ENCODE measurements around the gene CEMIP. TPM values are rescaled to one million over a fixed set of nuclear protein-coding genes. Genes with fewer than 3 reads are reported as not detected.
A peak's percentile ranks its signal among the peaks of the same experiment; 100 is the strongest.

Gene CEMIP
- polyA plus RNA-seq, 1 experiment = 725 TPM

DNA sequence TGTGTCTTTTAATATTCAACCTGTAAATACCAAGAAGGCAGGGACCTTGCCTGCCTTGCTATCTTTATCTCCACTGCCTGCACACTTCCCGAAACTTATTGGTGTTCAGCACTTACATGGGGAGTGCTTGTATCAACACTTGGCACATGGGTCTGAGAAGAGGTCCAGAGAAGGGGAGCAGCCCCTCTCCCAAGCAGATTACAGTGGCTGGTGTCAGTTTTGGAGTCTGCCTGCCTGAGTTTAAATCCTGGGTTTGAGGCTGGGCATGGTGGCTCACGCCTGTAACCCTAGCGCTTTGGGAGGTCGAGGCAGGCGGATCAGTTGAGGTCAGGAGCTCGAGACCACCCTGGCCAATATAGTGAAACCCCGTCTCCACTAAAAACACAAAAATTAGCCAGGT is 190.1 kb downstream of the CEMIP start:
- Histone ChIP-seq H3K4me3 (ENCODE audit: low read depth, low read length) (no peak overlapping the region), H3K27me3 (ENCODE audit: control insufficient read depth, insufficient read depth, low read length) (no peaks in the 10 kb centered on the region), H3K36me3 (ENCODE audit: control insufficient read depth, insufficient read depth, low read length) (peaks cover 4% of the 10 kb centered on the region)
- no peak for DNase-seq (ENCODE audit: low read depth)
- TF ChIP-seq CTCF (IDR thresholded peaks at IDR 0.05; ENCODE audit: insufficient read depth, low read depth, low read length) = no peak
- ChIA-PET POLR2A (no interaction called here), CTCF (interaction anchor here (0.7 to 5.5 kb wide), 20 partner anchors 8 to 551 kb away, joined by 3 to 51 read pairs (median 4); partner anchors contain the start of gene CEMIP)

DNA sequence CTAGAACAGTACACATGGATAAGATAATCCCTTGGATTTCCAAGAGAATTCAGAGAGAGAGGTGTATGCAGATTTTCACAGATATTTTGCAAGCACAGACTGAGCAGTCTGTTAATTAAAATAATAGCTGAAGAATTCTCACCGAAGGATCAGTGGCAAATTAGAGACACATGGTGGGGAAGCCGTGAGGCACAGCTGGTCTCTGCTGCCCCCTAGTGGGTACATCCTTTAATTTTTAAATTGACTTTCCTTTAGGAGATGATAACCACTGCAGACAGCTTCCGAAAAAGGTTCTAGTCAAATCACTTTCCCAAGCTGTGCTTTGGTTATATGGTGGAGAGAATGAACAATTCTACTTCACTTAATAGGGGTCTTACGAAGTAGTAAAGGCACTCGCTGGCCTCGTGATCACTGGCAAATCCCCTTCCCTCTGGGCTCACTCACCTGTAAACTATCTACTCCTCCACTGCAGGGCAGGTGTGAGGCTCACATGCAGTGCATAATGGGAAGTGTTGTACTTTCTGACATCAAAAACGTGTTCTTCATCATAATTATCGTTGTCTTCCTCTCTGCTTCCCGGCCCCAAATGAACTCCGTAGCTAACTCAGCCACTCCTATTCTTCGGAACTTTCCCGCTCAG is 191.0 kb downstream of the CEMIP start:
- no peak for DNase-seq (ENCODE audit: low read depth)
- no peaks in the 10 kb centered on the region for H3K27me3 ChIP-seq (ENCODE audit: control insufficient read depth, insufficient read depth, low read length)
- POLR2A ChIA-PET = interaction anchor here (0.6 kb wide), 1 partner anchor 636 kb away, joined by 3 read pairs; no protein-coding TSS in a partner anchor
- CTCF ChIA-PET = interaction anchor here (0.7 to 5.5 kb wide), 22 partner anchors 8 to 729 kb away, joined by 3 to 51 read pairs (median 3); partner anchors contain the start of gene CEMIP
- H3K4me3 ChIP-seq (ENCODE audit: low read depth, low read length) = no peak overlapping the region
- peak; percentile 77 for TF ChIP-seq CTCF (IDR thresholded peaks at IDR 0.05; ENCODE audit: insufficient read depth, low read depth, low read length)
- peaks cover 4% of the 10 kb centered on the region for H3K36me3 ChIP-seq (ENCODE audit: control insufficient read depth, insufficient read depth, low read length)

- TF ChIP-seq CTCF (IDR thresholded peaks at IDR 0.05; ENCODE audit: insufficient read depth, low read depth, low read length) = no peak
- Histone ChIP-seq H3K4me3 (ENCODE audit: low read depth, low read length) (no peak overlapping the region), H3K27me3 (ENCODE audit: control insufficient read depth, insufficient read depth, low read length) (no peaks in the 10 kb centered on the region), H3K36me3 (ENCODE audit: control insufficient read depth, insufficient read depth, low read length) (peaks cover 4% of the 10 kb centered on the region)
- CTCF ChIA-PET = interaction anchor here (1.0 to 5.5 kb wide), 16 partner anchors 7 to 729 kb away, joined by 3 to 51 read pairs (median 4); partner anchors contain the start of gene CEMIP
- DNase-seq (ENCODE audit: low read depth) = no peak
- POLR2A ChIA-PET = no interaction called here
Observed at GRCh38 chr15:80970658-80971057, 191.5 kb downstream of the CEMIP start.

DNA sequence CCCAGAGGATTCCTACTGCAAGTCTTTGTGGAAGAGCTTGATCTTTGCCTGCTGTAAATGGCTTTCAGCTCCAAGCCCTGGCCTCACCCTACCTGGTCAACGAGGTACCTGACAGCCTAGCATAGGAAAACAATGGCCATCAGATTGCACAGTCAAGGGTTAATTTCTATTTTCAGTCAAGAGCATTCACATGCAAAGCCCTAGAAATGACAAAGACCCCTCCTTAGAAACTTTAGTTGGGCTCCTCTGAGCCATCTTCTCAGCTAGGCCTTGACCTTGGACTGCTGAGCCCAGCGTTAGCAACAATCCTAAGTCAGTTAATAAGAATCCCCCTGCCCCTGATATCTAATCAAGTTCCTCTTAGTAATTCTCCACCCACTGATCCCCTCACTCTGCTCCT is 192.0 kb downstream of the CEMIP start:
- no peak for DNase-seq (ENCODE audit: low read depth)
- ChIA-PET CTCF (interaction anchor here (1.4 to 5.5 kb wide), 4 partner anchors 14 to 730 kb away, joined by 3 to 51 read pairs (median 14); partner anchors contain the start of gene CEMIP), POLR2A (no interaction called here)
- Histone ChIP-seq H3K36me3 (ENCODE audit: control insufficient read depth, insufficient read depth, low read length) (peaks cover 4% of the 10 kb centered on the region), H3K27me3 (ENCODE audit: control insufficient read depth, insufficient read depth, low read length) (no peaks in the 10 kb centered on the region), H3K4me3 (ENCODE audit: low read depth, low read length) (no peak overlapping the region)
- no peak for TF ChIP-seq CTCF (IDR thresholded peaks at IDR 0.05; ENCODE audit: insufficient read depth, low read depth, low read length)

- H3K27me3 ChIP-seq (ENCODE audit: control insufficient read depth, insufficient read depth, low read length) = no peaks in the 10 kb centered on the region
- ChIA-PET CTCF (interaction anchor here (2.2 to 5.5 kb wide), 2 partner anchors 15 to 294 kb away, joined by 12 to 51 read pairs; no protein-coding TSS in a partner anchor), POLR2A (no interaction called here)
- H3K4me3 ChIP-seq (ENCODE audit: low read depth, low read length) = no peak overlapping the region
- no peak for TF ChIP-seq CTCF (IDR thresholded peaks at IDR 0.05; ENCODE audit: insufficient read depth, low read depth, low read length)
- no peak for DNase-seq (ENCODE audit: low read depth)
- H3K36me3 ChIP-seq (ENCODE audit: control insufficient read depth, insufficient read depth, low read length) = peaks cover 4% of the 10 kb centered on the region
Observed at GRCh38 chr15:80972276-80972675, 193.1 kb downstream of the CEMIP start.

All from BJ (cell line).